A673 (cell line): Measurements from ENCODE around the gene PDE4DIP.
"Not testable (repeated sequence)": the region's sequence is repeated elsewhere in the genome, so short reads cannot be mapped to it uniquely, and the experiment has no call there.

Experiments
- CTCF ChIP-seq: fragments of 300-800, 200-600 bp; sonication (generic); conservative IDR thresholded peaks from 2 replicates; pipeline ENCODE4 v1.5.1; 2017; ENCODE audit warnings: low read depth, mild to moderate bottlenecking, antibody characterized with exemption, low read length, moderate library complexity, mixed read lengths
- EZH2 ChIP-seq: fragments of 200-600 bp; sonication (generic); IDR thresholded peaks from 2 replicates; pipeline ENCODE4 v1.6.1; 2017; ENCODE audit warnings: borderline replicate concordance, low read depth, mild to moderate bottlenecking, mixed read lengths, antibody characterized with exemption, low read length; ENCODE audit not compliant: poor library complexity, severe bottlenecking

GRCh38 chr1:148975866-148976537 lies 131.8 kb downstream of the PDE4DIP start:
- TF ChIP-seq CTCF, EZH2: not testable (repeated sequence)
